OCI-LY7 (cell line): ENCODE data around the gene MID1. TPM values are rescaled to one million over a fixed set of nuclear protein-coding genes. Genes with fewer than 3 reads are reported as not detected.

Source experiments
- BruUV-seq: library from RNA; stranded (reverse); fragments of 400-500 nt; replicated peaks from 2 replicates; lab custom pipeline; 2021; lab: Mats Ljungman, UMichigan
- CTCF ChIA-PET: fragments of 300-600 bp; sonication (Branson Sonifier 250); formaldehyde crosslinking; loops from one replicate; lab custom pipeline; 2022; ENCODE audit warnings: antibody characterized with exemption; ENCODE audit not compliant: unreplicated experiment; lab: Charles Lee
- POLR2A ChIA-PET: fragments of 300-600 bp; sonication (Branson Sonifier 250); formaldehyde crosslinking; loops from one replicate; lab custom pipeline; 2022; ENCODE audit warnings: antibody characterized with exemption; lab: Charles Lee
- DNase-seq: peaks from one replicate; pipeline ENCODE4 v3.0.0-alpha.2; 2015; ENCODE audit warnings: low spot score
- H2AFZ ChIP-seq: fragments of 200-600 bp; sonication (generic), shearing (Covaris generic); 2 replicates; pipeline ENCODE4 v1.6.1; 2014; ENCODE audit warnings: mild to moderate bottlenecking, antibody characterized with exemption, low read length, moderate library complexity
- H3K27ac ChIP-seq: fragments of 200-600 bp; sonication (generic); 2 replicates; pipeline ENCODE4 v1.5.1; 2014; ENCODE audit warnings: mixed run types, low read depth, mild to moderate bottlenecking, moderate library complexity, low read length, inconsistent platforms; ENCODE audit not compliant: poor library complexity, severe bottlenecking
- H3K36me3 ChIP-seq: fragments of 200-600 bp; sonication (generic); 2 replicates; pipeline ENCODE4 v1.6.1; 2014; ENCODE audit warnings: mild to moderate bottlenecking, antibody characterized with exemption, low read length, moderate library complexity, mixed read lengths; ENCODE audit not compliant: insufficient read depth
- H3K4me1 ChIP-seq: fragments of 200-600 bp; sonication (generic); 2 replicates; pipeline ENCODE4 v1.5.1; 2014; ENCODE audit warnings: mild to moderate bottlenecking, low read length; ENCODE audit not compliant: insufficient read depth, poor library complexity, severe bottlenecking
- H3K4me2 ChIP-seq: fragments of 200-600 bp; sonication (generic); 2 replicates; pipeline ENCODE4 v1.6.1; 2014; ENCODE audit warnings: mild to moderate bottlenecking, low read length
- H3K4me3 ChIP-seq: fragments of 200-600 bp; sonication (generic); 2 replicates; pipeline ENCODE4 v1.5.1; 2014; ENCODE audit warnings: mild to moderate bottlenecking, low read depth, low read length; ENCODE audit not compliant: poor library complexity, severe bottlenecking
- H3K79me2 ChIP-seq: fragments of 200-600 bp; sonication (generic); 2 replicates; pipeline ENCODE4 v1.6.1; 2016; ENCODE audit warnings: low read depth, mild to moderate bottlenecking, low read length, moderate library complexity, mixed read lengths; ENCODE audit not compliant: insufficient read depth
- H3K9me2 ChIP-seq: fragments of 200-600 bp; sonication (generic); 2 replicates; pipeline ENCODE4 v1.6.1; 2016; ENCODE audit warnings: mild to moderate bottlenecking, low read length, mixed read lengths; ENCODE audit not compliant: insufficient read depth
- H3K9me3 ChIP-seq: fragments of 200-600 bp; sonication (generic); 2 replicates; pipeline ENCODE4 v1.6.1; 2014; ENCODE audit warnings: mild to moderate bottlenecking, mixed run types, low read length, mixed read lengths
- H4K20me1 ChIP-seq: fragments of 200-600 bp; sonication (generic); 2 replicates; pipeline ENCODE4 v1.6.1; 2014; ENCODE audit warnings: mild to moderate bottlenecking, antibody characterized with exemption, low read length, moderate library complexity, mixed read lengths; ENCODE audit not compliant: insufficient read depth
- CTCF ChIP-seq: fragments of 200-600 bp; sonication (generic); conservative IDR thresholded peaks from 2 replicates; pipeline ENCODE4 v1.5.1; 2014; ENCODE audit warnings: mild to moderate bottlenecking, antibody characterized with exemption, low read length, moderate library complexity, mixed read lengths
- EZH2phosphoT487 ChIP-seq: fragments of 200-600 bp; sonication (generic); IDR thresholded peaks from 2 replicates; pipeline ENCODE4 v1.6.1; 2018; ENCODE audit warnings: low read depth, borderline replicate concordance, mild to moderate bottlenecking, mixed run types, antibody characterized with exemption, low read length, moderate library complexity, mixed read lengths
- intact Hi-C: fragments of 100-400 bp; cut with micrococcal nuclease; formaldehyde crosslinking; loops from one replicate; pipeline ENCODE4 v1.10.0; 2022; ENCODE audit not compliant: unreplicated experiment
- total RNA-seq, 2 experiments: library from RNA; depleted of rRNA in 1 of 2; stranded (reverse); fragments of >200 nt in 1 of 2; shearing (Covaris generic) in 1 of 2; gene quantifications; 2 replicates each; pipeline ENCODE4 v1.2.3, GENCODE V29; 2014 to 2022

The MID1 gene
- total RNA-seq, 2 experiments from 2014 or later: 0.76 to 1.0 TPM

GRCh38 chrX:10526451-10526850, 93.9 kb downstream of the MID1 start:
- CTCF ChIA-PET: no interaction called here
- H3K79me2 ChIP-seq: no peaks in the 10 kb centered on the region
- no peak overlapping the region for H3K4me2 ChIP-seq
- no peaks in the 10 kb centered on the region for H3K9me2 ChIP-seq
- H4K20me1 ChIP-seq: no peaks in the 10 kb centered on the region
- DNase-seq: no peak
- TF ChIP-seq EZH2phosphoT487 (no peak), CTCF (no peak)
- no peaks in the 10 kb centered on the region for H3K36me3 ChIP-seq
- H3K27ac ChIP-seq: no peak overlapping the region
- H2AFZ ChIP-seq: no peak overlapping the region
- POLR2A ChIA-PET: no interaction called here
- BruUV-seq: no TSS peak
- no peak overlapping the region for H3K4me3 ChIP-seq
- no peaks in the 10 kb centered on the region for H3K4me1 ChIP-seq
- intact Hi-C loops: no loop called here
- H3K9me3 ChIP-seq: no peaks in the 10 kb centered on the region

- intact Hi-C loops: no loop called here
- H3K36me3 ChIP-seq: no peaks in the 10 kb centered on the region
- H3K79me2 ChIP-seq: no peaks in the 10 kb centered on the region
- no peak overlapping the region for H2AFZ ChIP-seq
- no peak for DNase-seq
- no TSS peak for BruUV-seq
- H3K27ac ChIP-seq: no peak overlapping the region
- no peaks in the 10 kb centered on the region for H3K9me3 ChIP-seq
- no peaks in the 10 kb centered on the region for H3K4me1 ChIP-seq
- CTCF ChIA-PET: no interaction called here
- H3K9me2 ChIP-seq: no peaks in the 10 kb centered on the region
- H3K4me3 ChIP-seq: no peak overlapping the region
- POLR2A ChIA-PET: no interaction called here
- no peak overlapping the region for H3K4me2 ChIP-seq
- H4K20me1 ChIP-seq: no peaks in the 10 kb centered on the region
- TF ChIP-seq EZH2phosphoT487 (no peak), CTCF (no peak)
Observed at GRCh38 chrX:10525381-10526120, 94.8 kb downstream of the MID1 start.

GRCh38 chrX:10524578-10524977, 95.8 kb downstream of the MID1 start:
- BruUV-seq: no TSS peak
- no peaks in the 10 kb centered on the region for H3K9me2 ChIP-seq
- no peaks in the 10 kb centered on the region for H3K36me3 ChIP-seq
- H3K4me1 ChIP-seq: no peaks in the 10 kb centered on the region
- POLR2A ChIA-PET: no interaction called here
- no peaks in the 10 kb centered on the region for H4K20me1 ChIP-seq
- intact Hi-C loops: no loop called here
- TF ChIP-seq EZH2phosphoT487: no peak
- no peak for TF ChIP-seq CTCF
- no peak overlapping the region for H3K4me3 ChIP-seq
- no peaks in the 10 kb centered on the region for H3K79me2 ChIP-seq
- H3K4me2 ChIP-seq: no peak overlapping the region
- no peak for DNase-seq
- H3K27ac ChIP-seq: no peak overlapping the region
- CTCF ChIA-PET: no interaction called here
- no peak overlapping the region for H2AFZ ChIP-seq
- no peaks in the 10 kb centered on the region for H3K9me3 ChIP-seq
